ENCODE results near the gene GAL3ST2. TPM values are rescaled to one million over a fixed set of nuclear protein-coding genes. Genes with fewer than 3 reads are reported as not detected.
"Not testable (repeated sequence)": the region's sequence is repeated elsewhere in the genome, so short reads cannot be mapped to it uniquely, and the experiment has no call there.

The GAL3ST2 gene
- total and polyA plus RNA-seq, 5 donors: 0.09 to 0.29 (median 0.23) TPM; not detected in 2

- DNase-seq; H3K4me1 ChIP-seq (ENCODE audit: control insufficient read depth, insufficient read depth, low read length); H3K27ac ChIP-seq (ENCODE audit: low read length); H3K27me3 ChIP-seq (ENCODE audit: control insufficient read depth, insufficient read depth); H3K9me3 ChIP-seq (ENCODE audit: control insufficient read depth, low read length); intact Hi-C loops (cut with DNase I); H3K4me3 ChIP-seq (ENCODE audit: low read length): not testable (repeated sequence)
- peak in 1 of 2 donors; percentile 31 for ATAC-seq
- WGBS: 80% methylated on average over 28 of the region's 28 CpGs
These were observed 57.3 kb downstream of the GAL3ST2 start for GRCh38 chr2:241833756-241834526.

- H3K4me1 ChIP-seq (ENCODE audit: control insufficient read depth, insufficient read depth, low read length): no peaks in the 10 kb centered on the region
- DNase-seq (no peak), ATAC-seq (peak in 1 of 2 donors; percentile 23)
- no peak overlapping the region for H3K4me3 ChIP-seq (ENCODE audit: low read length)
- H3K9me3 ChIP-seq (ENCODE audit: control insufficient read depth, low read length): no peaks in the 10 kb centered on the region
- intact Hi-C loops (cut with DNase I): no loop called here
- WGBS: 80% methylated on average over 10 of the region's 10 CpGs
- H3K27me3 ChIP-seq (ENCODE audit: control insufficient read depth, insufficient read depth): no peaks in the 10 kb centered on the region
- H3K27ac ChIP-seq (ENCODE audit: low read length): no peak overlapping the region
These were observed 58.0 kb downstream of the GAL3ST2 start for GRCh38 chr2:241834527-241835210.

- DNase-seq (no peak), ATAC-seq (no peak)
- intact Hi-C loops (cut with DNase I): no loop called here
- 77% methylated on average over 4 of the region's 4 CpGs for WGBS
- Histone ChIP-seq H3K27ac (ENCODE audit: low read length) (no peak overlapping the region), H3K4me3 (ENCODE audit: low read length) (no peak overlapping the region), H3K4me1 (ENCODE audit: control insufficient read depth, insufficient read depth, low read length) (no peaks in the 10 kb centered on the region), H3K27me3 (ENCODE audit: control insufficient read depth, insufficient read depth) (no peaks in the 10 kb centered on the region), H3K9me3 (ENCODE audit: control insufficient read depth, low read length) (no peaks in the 10 kb centered on the region)
These were observed 59.0 kb downstream of the GAL3ST2 start for GRCh38 chr2:241835611-241836010.

GRCh38 chr2:241836292-241836691 is 59.7 kb downstream of the GAL3ST2 start:
- no peaks in the 10 kb centered on the region for H3K9me3 ChIP-seq (ENCODE audit: control insufficient read depth, low read length)
- ATAC-seq (no peak), DNase-seq (no peak)
- H3K4me1 ChIP-seq (ENCODE audit: control insufficient read depth, insufficient read depth, low read length): no peaks in the 10 kb centered on the region
- H3K27me3 ChIP-seq (ENCODE audit: control insufficient read depth, insufficient read depth): no peaks in the 10 kb centered on the region
- WGBS: 63% methylated on average over 6 of the region's 6 CpGs
- intact Hi-C loops (cut with DNase I): no loop called here
- no peak overlapping the region for H3K4me3 ChIP-seq (ENCODE audit: low read length)
- no peak overlapping the region for H3K27ac ChIP-seq (ENCODE audit: low read length)

GRCh38 chr2:241837197-241837965 is 60.8 kb downstream of the GAL3ST2 start:
- Histone ChIP-seq H3K27me3 (ENCODE audit: control insufficient read depth, insufficient read depth) (no peaks in the 10 kb centered on the region), H3K9me3 (ENCODE audit: control insufficient read depth, low read length) (no peaks in the 10 kb centered on the region), H3K4me1 (ENCODE audit: control insufficient read depth, insufficient read depth, low read length) (no peaks in the 10 kb centered on the region), H3K27ac (ENCODE audit: low read length) (no peak overlapping the region), H3K4me3 (ENCODE audit: low read length) (no peak overlapping the region)
- WGBS: 53% methylated on average over 13 of the region's 13 CpGs
- ATAC-seq (no peak), DNase-seq (no peak)
- intact Hi-C loops (cut with DNase I): no loop called here

- DNase-seq (peak in 1 of 3 donors; percentile 46), ATAC-seq (no peak)
- WGBS: 71% methylated on average over 28 of the region's 28 CpGs
- no peaks in the 10 kb centered on the region for H3K27me3 ChIP-seq (ENCODE audit: control insufficient read depth, insufficient read depth)
- H3K4me1 ChIP-seq (ENCODE audit: control insufficient read depth, insufficient read depth, low read length): no peaks in the 10 kb centered on the region
- H3K27ac ChIP-seq (ENCODE audit: low read length): peak overlapping the region; percentile 63
- no peaks in the 10 kb centered on the region for H3K9me3 ChIP-seq (ENCODE audit: control insufficient read depth, low read length)
- no peak overlapping the region for H3K4me3 ChIP-seq (ENCODE audit: low read length)
- intact Hi-C loops (cut with DNase I): no loop called here
These were observed 64.8 kb downstream of the GAL3ST2 start for GRCh38 chr2:241841181-241842066.

- Histone ChIP-seq H3K9me3 (ENCODE audit: control insufficient read depth, low read length) (no peaks in the 10 kb centered on the region), H3K27me3 (ENCODE audit: control insufficient read depth, insufficient read depth) (no peaks in the 10 kb centered on the region), H3K27ac (ENCODE audit: low read length) (no peak overlapping the region), H3K4me1 (ENCODE audit: control insufficient read depth, insufficient read depth, low read length) (no peaks in the 10 kb centered on the region), H3K4me3 (ENCODE audit: low read length) (no peak overlapping the region)
- ATAC-seq (no peak), DNase-seq (peak in 1 of 3 donors; percentile 47)
- intact Hi-C loops (cut with DNase I): no loop called here
- WGBS: 74% methylated on average over 11 of the region's 11 CpGs
These were observed 65.4 kb downstream of the GAL3ST2 start for GRCh38 chr2:241842067-241842415.

GRCh38 chr2:241842620-241843211 is 66.1 kb downstream of the GAL3ST2 start:
- intact Hi-C loops (cut with DNase I): no loop called here
- Histone ChIP-seq H3K9me3 (ENCODE audit: control insufficient read depth, low read length) (no peaks in the 10 kb centered on the region), H3K27me3 (ENCODE audit: control insufficient read depth, insufficient read depth) (no peaks in the 10 kb centered on the region), H3K4me1 (ENCODE audit: control insufficient read depth, insufficient read depth, low read length) (no peaks in the 10 kb centered on the region), H3K4me3 (ENCODE audit: low read length) (no peak overlapping the region), H3K27ac (ENCODE audit: low read length) (peak overlapping the region; percentile 11)
- 54% methylated on average over 29 of the region's 29 CpGs for WGBS
- peak; percentile 20 to 70 for ATAC-seq
- peak; percentile 60 to 81 (median 72) for DNase-seq

GRCh38 chr2:241843321-241844065 is 66.9 kb downstream of the GAL3ST2 start:
- Histone ChIP-seq H3K27me3 (ENCODE audit: control insufficient read depth, insufficient read depth) (no peaks in the 10 kb centered on the region), H3K4me1 (ENCODE audit: control insufficient read depth, insufficient read depth, low read length) (no peaks in the 10 kb centered on the region), H3K27ac (ENCODE audit: low read length) (no peak overlapping the region), H3K9me3 (ENCODE audit: control insufficient read depth, low read length) (no peaks in the 10 kb centered on the region), H3K4me3 (ENCODE audit: low read length) (peak overlapping the region; percentile 43)
- DNase-seq (peak; percentile 19 to 66 (median 38)), ATAC-seq (peak; percentile 10 to 30)
- WGBS: 46% methylated on average over 52 of the region's 52 CpGs
- intact Hi-C loops (cut with DNase I): no loop called here

All from right cardiac atrium (tissue), 5 donors.